ENCODE measurements around the gene PHRF1.
A peak's percentile ranks its signal among the peaks of the same experiment; 100 is the strongest.
"Not testable (repeated sequence)": the region's sequence is repeated elsewhere in the genome, so short reads cannot be mapped to it uniquely, and the experiment has no call there.

The PHRF1 gene

DNA sequence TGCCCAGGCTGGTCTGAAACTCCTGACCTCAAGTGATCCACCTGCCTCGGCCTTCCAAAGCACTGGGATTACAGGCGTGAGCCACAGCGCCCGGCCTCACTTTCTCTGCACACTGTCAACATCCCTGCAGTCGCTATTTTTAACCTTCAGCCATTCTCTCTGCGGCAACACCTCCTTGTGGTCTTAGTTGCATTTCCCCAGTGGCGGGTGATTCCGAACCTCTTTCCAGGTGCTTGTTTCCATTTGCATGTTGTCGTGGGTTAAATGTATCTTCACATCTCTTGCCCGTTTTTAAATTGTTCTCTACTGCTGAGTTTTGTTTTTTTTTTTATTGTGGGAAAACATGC, 52.9 kb downstream of the PHRF1 start:
- no peak for DNase-seq (ENCODE audit: low read depth, low spot score)

DNA sequence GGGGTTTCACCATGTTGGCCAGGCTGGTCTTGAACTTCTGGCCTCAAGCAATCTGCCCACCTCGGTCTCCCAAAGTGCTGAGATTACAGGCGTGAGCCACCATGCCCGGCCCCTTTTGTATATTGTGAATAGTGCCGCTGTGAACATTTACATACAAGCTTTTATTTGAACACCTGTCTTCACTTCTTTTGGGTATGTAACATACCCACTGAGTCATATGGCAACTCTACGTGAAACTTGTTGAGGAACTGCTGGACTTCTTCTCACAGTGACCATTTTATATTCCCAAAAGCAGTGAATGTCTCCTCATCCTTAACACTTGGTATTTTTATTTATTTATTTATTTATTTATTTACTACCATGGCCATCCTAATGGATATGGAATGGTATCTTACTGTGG, 54.6 kb downstream of the PHRF1 start:
- no peak for DNase-seq (ENCODE audit: low read depth, low spot score)

DNA sequence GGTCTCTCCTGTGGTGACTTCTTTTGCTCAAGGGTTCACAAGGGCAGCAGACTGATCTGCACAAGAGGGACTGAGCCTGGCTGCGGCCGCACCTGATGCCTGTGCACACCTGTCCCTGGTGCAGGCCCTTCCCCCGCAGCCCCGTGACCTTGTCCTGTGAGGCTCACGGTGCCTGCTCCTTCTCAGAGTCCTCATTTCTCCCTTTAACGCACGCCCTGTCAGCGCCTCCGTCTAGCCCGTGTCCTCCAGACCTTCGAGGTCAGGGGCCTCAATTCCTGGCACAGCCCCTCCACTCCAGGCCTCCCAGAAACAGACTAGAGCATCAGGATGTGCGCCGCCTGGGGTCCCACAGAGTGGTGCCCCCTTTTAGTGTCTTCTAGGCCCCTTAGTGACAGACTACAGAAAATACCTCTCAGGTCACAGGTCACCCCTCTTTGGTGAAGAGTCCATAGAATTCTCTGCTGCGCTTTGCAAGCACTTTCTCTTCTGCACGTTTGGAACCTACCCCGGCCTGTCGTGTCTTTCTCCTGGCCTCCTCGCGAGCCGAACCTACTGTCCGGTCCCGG, 59.8 kb downstream of the PHRF1 start:
- no peak for DNase-seq (ENCODE audit: low read depth, low spot score)

DNA sequence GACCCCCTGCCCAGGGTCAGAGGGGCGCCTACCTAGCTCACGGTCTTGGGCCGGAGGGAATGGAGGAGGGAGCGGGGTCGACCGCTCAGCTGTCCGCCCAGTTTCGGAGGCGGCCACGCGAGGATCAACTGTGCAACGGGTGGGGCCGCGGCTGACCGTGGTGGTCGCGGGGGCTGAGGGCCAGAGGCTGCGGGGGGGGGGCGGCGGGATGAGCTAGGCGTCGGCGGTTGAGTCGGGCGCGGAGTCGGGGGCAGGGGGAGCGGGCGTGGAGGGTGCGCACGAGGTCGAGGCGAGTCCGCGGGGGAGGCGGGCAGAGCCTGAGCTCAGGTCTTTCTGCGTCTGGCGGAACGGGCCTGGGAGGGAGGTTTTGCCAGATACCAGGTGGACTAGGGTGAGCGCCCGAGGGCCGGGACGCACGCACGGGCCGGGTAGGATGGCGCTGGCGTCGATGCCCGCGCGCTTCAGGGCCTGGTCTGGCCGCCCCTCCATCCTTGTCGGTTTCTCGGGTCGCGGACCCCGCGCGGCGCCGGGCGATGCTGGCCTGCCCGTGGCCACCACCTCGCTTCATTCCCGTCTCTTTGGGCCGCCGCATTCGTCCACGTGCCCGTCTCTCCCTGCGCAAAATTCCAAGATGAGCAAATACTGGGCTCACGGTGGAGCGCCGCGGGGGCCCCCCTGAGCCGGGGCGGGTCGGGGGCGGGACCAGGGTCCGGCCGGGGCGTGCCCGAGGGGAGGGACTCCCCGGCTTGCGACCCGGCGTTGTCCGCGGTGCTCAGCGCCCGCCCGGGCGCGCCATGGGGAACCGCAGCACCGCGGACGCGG, 60.5 kb downstream of the PHRF1 start, which contains the start of gene DRD4:
DRD4 (plus strand) TSS at position 759 of the 822 bp plus-strand sequence; CDS start at position 795, 36 bp downstream.
- no peak for DNase-seq (ENCODE audit: low read depth, low spot score)

DNA sequence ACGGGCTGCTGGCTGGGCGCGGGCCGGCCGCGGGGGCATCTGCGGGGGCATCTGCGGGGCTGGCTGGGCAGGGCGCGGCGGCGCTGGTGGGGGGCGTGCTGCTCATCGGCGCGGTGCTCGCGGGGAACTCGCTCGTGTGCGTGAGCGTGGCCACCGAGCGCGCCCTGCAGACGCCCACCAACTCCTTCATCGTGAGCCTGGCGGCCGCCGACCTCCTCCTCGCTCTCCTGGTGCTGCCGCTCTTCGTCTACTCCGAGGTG, 61.0 kb downstream of the PHRF1 start:
- no peak for DNase-seq (ENCODE audit: low read depth, low spot score)

DNA sequence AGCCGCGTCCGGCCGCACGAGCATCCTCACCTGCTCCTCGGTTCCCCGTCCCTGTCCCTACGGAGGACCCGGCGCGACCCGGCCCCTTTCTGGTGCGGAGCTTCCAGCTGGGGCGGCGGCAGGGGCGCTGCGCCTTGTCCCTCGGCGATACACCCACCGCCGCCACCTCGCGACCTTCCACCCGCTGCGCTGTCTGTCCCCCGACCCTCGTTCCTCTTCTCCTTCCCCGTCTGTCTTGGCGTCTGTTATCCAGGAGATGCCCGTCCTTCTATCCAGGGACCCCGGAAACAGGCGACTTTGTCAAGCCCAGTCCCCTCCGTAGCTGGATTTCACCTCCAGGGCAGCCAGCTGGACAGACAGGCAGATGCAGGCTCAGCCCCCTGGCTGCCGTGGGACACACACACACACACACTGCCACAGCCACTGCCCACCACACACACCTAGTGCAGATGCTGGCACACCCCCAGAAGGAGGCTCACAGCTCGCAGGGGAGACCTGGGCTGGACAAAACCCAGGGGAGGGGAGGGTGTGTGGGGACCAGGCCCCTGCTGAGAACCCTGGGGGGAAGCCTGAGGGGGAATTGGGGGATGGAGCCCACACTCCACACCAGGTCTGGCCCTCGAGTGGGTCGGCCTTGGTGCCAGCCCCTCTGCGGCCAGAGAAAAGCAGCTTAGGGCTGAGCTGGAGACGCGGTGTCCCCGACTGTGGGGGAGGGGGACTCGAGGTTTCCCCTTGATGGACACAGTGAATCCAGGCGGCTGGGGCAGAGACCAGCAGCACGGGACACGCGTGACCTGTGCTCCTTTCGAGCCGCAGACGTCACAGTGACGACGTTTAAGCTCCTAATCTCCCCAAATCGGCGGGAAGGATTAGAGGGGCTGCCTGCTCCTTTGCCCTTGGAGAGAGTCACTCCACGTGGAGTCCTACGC, 61.6 kb downstream of the PHRF1 start:
- DNase-seq (ENCODE audit: low read depth, low spot score), result no peak

DNA sequence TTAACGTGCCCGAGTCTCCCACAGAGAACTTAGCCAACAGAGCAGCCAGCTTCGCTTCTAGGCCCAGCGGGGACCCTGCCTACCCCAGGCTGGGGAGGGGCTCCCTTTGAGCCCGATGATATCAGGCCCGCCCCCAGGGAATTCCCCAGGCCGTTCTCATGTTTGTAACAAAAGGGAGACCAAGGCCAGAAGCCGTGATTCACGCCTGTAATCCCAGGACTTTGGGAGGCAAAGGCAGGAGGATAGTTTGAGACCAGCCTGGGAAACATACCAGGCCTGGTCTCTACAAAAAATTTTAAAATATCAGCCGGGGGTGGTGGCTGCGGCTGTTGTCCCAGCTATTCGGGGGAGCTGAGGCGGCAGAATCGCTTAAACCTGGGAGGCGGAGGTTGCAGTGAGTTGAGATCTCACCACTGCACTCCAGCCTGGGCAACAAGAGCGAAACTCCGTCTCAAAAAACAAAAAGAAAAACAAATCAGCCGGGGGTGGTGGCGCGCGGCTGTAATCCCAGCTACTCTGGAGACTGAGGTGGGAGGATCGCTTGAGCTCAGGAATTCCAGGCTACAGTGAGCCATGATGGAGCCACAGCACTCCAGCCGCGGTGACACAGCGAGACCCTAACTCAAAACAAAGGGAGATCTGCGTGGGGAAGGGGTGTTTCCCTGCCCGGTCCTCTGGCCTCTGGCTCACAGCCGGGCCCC, 62.5 kb downstream of the PHRF1 start:
- peak; percentile 82 for DNase-seq (ENCODE audit: low read depth, low spot score)

DNA sequence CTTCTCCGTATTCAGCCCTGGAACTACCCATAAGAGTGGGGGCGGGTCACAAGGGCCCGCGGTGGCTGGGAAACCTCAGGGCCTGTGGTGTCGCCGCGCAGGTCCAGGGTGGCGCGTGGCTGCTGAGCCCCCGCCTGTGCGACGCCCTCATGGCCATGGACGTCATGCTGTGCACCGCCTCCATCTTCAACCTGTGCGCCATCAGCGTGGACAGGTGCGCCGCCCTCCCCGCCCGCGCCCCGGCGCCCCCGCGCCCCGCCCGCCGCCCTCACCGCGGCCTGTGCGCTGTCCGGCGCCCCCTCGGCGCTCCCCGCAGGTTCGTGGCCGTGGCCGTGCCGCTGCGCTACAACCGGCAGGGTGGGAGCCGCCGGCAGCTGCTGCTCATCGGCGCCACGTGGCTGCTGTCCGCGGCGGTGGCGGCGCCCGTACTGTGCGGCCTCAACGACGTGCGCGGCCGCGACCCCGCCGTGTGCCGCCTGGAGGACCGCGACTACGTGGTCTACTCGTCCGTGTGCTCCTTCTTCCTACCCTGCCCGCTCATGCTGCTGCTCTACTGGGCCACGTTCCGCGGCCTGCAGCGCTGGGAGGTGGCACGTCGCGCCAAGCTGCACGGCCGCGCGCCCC, 63.2 kb downstream of the PHRF1 start:
- DNase-seq (ENCODE audit: low read depth, low spot score), result no peak

DNA sequence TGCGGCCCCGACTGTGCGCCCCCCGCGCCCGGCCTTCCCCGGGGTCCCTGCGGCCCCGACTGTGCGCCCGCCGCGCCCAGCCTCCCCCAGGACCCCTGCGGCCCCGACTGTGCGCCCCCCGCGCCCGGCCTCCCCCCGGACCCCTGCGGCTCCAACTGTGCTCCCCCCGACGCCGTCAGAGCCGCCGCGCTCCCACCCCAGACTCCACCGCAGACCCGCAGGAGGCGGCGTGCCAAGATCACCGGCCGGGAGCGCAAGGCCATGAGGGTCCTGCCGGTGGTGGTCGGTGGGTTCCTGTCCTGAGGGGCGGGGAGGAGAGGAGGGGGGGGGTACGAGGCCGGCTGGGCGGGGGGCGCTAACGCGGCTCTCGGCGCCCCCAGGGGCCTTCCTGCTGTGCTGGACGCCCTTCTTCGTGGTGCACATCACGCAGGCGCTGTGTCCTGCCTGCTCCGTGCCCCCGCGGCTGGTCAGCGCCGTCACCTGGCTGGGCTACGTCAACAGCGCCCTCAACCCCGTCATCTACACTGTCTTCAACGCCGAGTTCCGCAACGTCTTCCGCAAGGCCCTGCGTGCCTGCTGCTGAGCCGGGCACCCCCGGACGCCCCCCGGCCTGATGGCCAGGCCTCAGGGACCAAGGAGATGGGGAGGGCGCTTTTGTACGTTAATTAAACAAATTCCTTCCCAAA, 63.9 kb downstream of the PHRF1 start:
- DNase-seq (ENCODE audit: low read depth, low spot score), result no peak

DNA sequence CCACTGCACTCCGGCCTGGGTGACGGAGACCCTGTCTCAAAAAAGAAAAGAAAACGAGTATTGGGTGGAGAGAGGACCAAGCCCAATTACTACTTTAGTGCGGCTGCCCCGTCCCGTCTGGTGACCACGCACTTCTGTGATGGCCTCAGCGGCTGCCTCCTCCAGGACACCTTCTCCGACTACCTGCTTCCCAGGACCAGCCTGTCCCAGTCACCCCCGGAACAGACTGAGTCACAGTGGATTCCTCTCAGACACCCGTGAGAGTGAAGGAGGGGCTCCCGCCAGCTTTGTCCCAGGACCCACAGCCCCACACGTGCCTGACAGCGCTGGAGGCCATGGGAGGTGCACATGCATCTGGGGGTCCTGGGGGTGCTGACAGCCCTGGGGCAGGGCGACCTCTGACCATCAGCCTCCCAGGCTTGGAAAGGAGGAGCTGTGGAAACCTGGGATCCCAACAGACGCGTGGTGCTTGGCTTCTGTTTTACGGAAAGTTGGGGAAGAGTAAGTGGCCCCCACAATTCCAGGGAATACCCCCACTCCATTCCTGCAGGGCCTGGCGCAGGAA, 65.6 kb downstream of the PHRF1 start:
- no peak for DNase-seq (ENCODE audit: low read depth, low spot score)

DNA sequence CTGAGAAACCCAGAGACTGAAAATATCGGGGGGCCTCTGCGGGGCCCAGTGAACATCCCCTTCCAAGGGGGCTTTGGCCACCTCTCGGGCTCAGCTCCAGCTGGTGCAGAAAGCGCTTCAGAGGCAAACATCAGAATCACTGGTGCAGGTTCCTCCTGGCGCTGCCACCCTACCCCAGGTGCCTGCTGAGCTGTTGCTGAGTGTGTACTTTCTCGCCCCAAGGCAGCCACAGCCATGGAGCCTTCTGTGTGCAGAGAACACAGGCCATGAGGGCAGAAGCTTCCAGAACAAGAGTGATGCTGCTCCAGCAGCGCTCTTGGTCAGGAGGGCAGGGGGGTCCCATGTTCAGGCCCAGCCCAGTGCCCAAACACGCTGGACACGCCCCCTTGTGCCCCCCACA, 67.1 kb downstream of the PHRF1 start:
- DNase-seq (ENCODE audit: low read depth, low spot score), result no peak

DNA sequence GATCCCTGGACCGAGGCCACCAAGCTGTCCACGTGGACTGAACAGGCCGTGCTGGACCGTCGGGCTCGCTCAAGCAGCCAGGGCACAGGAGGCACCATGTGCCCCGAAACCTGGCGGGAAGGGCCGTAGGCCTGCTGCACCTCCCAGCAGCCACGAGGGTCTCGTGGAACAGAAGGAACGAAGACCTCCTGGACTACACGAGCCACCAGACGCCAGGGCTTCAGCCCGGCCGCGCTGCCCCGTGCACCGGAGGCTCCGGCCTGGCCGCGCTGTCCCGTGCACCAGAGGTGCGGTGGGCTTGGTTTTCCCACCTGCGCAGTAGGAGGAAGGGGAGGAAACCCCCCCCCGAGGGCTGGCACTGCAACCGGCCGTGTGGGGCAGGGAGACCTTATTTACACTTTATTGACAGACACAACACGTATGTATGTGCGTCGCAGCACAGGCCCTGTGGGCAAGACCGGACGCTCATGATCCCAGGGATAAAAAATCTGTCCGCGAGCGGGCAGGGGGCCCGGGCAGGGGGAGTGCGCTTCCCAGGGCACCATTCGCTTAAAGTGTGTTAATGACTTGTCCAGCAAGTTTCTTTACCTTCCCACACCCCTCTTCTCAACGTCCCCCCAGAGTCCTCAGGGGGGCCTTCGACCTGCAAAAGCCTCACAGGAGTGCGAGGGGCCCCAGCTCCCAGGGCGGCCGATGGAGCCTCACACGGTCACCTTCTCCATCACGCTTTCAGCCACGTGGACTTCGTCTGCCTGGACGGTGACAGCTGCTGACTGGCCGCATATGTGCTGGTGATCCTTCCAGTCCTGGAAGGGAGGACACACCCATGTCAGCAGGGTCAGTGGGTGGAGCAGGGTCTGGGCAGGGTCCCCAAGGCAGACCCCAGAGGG, 67.8 kb downstream of the PHRF1 start:
- DNase-seq (ENCODE audit: low read depth, low spot score), result no peak

DNA sequence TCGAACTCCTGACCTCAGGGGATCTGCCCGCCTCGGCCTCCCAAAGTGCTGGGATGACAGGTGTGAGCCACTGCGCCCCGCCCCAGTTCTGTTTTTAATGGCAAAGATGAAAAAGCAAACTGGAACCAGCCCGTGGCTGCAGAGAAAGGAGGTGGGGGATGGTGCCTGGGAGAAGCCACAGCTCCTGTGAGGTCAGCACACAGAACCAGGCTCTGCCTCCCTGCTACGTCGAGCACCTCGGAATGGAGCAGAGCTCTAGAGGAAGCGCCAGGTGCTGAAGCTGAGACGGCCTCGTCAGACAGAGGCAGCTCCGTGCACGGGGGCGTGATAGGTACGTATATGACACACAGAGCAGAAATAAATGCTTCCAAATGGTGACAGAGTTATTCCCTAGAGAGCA, 69.3 kb downstream of the PHRF1 start:
- DNase-seq (ENCODE audit: low read depth, low spot score), result no peak

DNA sequence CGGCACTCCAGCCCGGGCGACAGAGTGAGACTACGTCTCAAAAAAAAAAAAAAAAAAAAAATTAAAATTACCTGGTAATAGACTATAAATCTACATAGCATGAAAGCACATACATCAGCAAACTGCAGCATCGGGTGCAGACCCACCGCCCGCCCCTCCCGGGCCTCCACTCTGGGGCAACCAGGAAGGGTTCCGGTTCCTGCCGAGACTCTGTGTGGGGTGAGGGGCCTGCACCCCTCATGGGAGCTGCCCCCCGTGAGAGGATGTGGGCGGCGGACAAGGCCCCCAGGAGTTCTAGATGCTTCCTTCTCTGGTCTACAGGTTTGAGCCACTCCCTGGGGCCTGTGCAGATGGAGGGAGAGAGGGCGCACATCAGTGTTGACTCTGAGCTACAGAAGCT, 69.9 kb downstream of the PHRF1 start:
- no peak for DNase-seq (ENCODE audit: low read depth, low spot score)

DNA sequence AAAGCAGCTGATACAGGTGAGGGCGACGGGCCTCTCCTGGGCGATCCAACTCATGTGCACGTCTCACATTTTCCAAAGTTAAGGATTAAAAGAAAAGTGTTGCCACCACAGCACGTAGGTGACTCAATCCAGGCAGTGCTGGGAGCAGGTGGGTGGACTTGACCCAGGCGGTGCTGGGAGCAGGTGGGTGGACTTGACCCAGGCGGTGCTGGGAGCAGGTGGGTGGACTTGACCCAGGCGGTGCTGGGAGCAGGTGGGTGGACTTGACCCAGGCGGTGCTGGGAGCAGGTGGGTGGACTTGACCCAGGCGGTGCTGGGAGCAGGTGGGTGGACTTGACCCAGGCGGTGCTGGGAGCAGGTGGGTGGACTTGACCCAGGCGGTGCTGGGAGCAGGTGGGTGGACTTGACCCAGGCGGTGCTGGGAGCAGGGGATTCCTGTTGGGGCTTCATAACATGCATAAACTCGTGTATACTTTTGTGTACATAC, 71.4 kb downstream of the PHRF1 start:
- DNase-seq (ENCODE audit: low read depth, low spot score), result not testable (repeated sequence)

DNA sequence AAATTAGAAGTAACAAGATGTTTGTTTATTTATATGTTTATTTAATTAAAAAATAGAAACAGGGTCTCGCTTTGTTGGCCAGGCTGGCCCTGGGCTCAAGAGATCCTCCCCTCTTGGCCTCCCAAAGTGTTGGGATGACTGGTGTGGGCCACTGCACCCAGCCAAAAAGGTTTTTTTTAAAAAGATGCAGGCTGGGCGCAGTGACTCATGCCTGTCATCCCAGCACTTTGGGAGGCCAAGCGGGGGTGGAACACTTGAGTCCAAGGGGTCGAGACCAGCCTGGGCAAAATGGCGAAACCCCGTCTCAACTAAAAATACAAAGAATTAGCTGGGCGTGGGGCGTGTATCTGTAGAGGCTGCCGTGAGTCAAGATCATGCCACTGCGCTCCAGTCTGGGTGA, 74.2 kb downstream of the PHRF1 start:
- DNase-seq (ENCODE audit: low read depth, low spot score), result no peak

DNA sequence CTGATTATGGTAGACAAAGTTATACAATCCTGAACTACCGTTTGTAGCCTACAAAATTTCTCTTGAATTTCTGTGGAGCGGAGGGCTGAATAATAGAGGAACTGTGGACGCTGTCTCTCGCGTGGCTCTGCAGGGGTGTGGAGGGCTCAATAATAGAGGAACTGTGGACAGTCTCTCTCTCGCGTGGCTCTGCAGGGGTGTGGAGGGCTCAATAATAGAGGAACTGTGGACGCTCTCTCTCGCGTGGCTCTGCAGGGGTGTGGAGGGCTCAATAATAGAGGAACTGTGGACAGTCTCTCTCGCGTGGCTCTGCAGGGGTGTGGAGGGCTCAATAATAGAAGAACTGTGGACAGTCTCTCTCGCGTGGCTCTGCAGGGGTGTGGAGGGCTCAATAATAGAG, 76.9 kb downstream of the PHRF1 start:
- DNase-seq (ENCODE audit: low read depth, low spot score), result not testable (repeated sequence)

DNA sequence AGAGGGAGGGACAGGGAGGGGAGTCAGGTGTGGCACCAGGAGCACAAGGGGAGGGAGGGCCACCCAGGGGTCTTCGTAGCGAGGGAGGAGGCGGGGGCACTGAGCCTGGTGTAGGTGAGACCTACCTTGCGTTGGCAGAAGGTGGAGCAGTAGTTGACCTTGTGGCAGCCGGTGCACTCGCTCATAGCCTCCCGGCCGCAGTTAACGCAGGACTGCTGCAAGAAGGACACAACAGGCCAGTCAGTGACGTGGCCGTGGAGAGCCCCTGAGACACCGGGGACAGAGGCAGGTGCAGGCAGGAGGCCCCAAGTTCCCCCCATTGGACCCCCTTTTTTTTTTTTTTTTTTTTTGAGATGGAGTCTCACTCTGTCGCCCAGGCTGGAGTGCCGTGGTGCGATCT, 77.6 kb downstream of the PHRF1 start:
- no peak for DNase-seq (ENCODE audit: low read depth, low spot score)

DNA sequence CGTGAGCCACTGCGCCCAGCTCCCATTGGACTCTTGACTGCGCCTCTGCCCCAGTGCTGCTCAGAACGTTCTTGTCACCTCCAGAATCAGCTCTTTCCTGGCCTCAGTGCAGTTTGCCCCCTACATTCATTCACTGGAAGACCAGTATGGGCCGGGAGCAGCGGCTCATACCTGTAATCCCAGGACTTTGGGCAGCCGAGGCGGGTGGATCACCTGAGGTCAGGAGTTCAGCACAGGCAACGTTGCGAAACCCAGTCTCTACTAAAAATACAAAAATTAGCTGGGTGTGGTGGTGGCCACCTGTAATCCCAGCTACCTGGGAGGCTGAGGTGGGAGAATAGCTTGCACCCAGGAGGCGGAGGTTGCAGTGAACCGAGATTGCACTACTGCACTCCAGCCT, 78.2 kb downstream of the PHRF1 start:
- not testable (repeated sequence) for DNase-seq (ENCODE audit: low read depth, low spot score)
